HepG2 (cell line): ENCODE measurements around the gene NCOA7. TPM values are rescaled to one million over a fixed set of nuclear protein-coding genes. Genes with fewer than 3 reads are reported as not detected.

Source experiments
- ATAC-seq: fragments of 200-7000 bp; cut with Tn5 transposase; 3 replicates; pipeline ENCODE4 v1.9.1; 2020; ENCODE audit warnings: mild to moderate bottlenecking, moderate library complexity
- BruUV-seq: library from RNA; stranded (reverse); fragments of 400-500 nt; replicated peaks from 2 replicates; lab custom pipeline; 2021; lab: Mats Ljungman, UMichigan
- CTCF ChIA-PET: fragments of 300-600 bp; formaldehyde crosslinking; extraction: SDS; loops from one replicate; lab custom pipeline; 2021; ENCODE audit warnings: low total read pairs, inconsistent platforms, low intra/inter-chr PET ratio; lab: Yijun Ruan, JAX
- POLR2A ChIA-PET: fragments of 350-600 bp; sonication (Branson Sonifier 250); formaldehyde crosslinking; loops from one replicate; lab custom pipeline; 2020; ENCODE audit warnings: antibody characterized with exemption, inconsistent platforms; lab: Yijun Ruan, JAX
- DNase-seq: peaks from one replicate; pipeline ENCODE4 v3.0.0-alpha.2; 2015; ENCODE audit warnings: low spot score
- FAIRE-seq: peaks from 3 replicates; lab custom pipeline; 2011; peaks lifted over from hg19 to GRCh38; lab: Jason Lieb, UNC
- H2AFZ ChIP-seq: one replicate; pipeline ENCODE4 v1.6.1; 2011; ENCODE audit warnings: low read length, inconsistent platforms
- H3K27ac ChIP-seq: fragments of 300-600 bp; 3 replicates; pipeline ENCODE4 v1.8.0; 2011; ENCODE audit warnings: mixed run types, mild to moderate bottlenecking, mixed read lengths, low read length, inconsistent platforms; ENCODE audit not compliant: insufficient read depth; ENCODE audit errors: extremely low read length
- H3K27me3 ChIP-seq, 2 experiments: fragments of 200-600 bp in 1 of 2; 2 replicates in 1 of 2; 3 replicates in 1 of 2; pipeline versions ENCODE4 v1.6.0 to v1.8.0; 2011; ENCODE audit warnings: low read length in 2 of 2, mild to moderate bottlenecking in 2 of 2, moderate library complexity in 2 of 2, inconsistent platforms in 1 of 2; ENCODE audit not compliant: insufficient read depth in 2 of 2, control insufficient read depth in 1 of 2
- H3K36me3 ChIP-seq, 2 experiments: fragments of 200-600 bp in 1 of 2; replicated peaks in 1 of 2; 2 replicates in 1 of 2; 3 replicates in 1 of 2; pipeline versions ENCODE4 v1.5.1 to v1.8.0; 2011; ENCODE audit warnings: low read length in 2 of 2, inconsistent platforms in 1 of 2; ENCODE audit not compliant: insufficient read depth in 2 of 2, control insufficient read depth in 1 of 2
- H3K4me1 ChIP-seq: 2 replicates; pipeline ENCODE4 v1.5.1; 2012; ENCODE audit warnings: low read length, inconsistent platforms; ENCODE audit not compliant: insufficient read depth
- H3K4me2 ChIP-seq: 2 replicates; pipeline ENCODE4 v1.6.0; 2011; ENCODE audit warnings: low read depth, low read length, inconsistent platforms
- H3K4me3 ChIP-seq, 3 experiments: fragments of 200-600 bp in 1 of 3; sonication (generic), shearing (Covaris generic) in 1 of 3; replicated peaks in 1 of 3; 2 replicates each; pipeline ENCODE4 v1.5.1; 2011 to 2016; ENCODE audit warnings: low read length in 3 of 3, inconsistent platforms in 2 of 3, low read depth in 2 of 3, mild to moderate bottlenecking in 2 of 3, control low read depth in 1 of 3, mixed read lengths in 1 of 3; ENCODE audit not compliant: insufficient read depth in 1 of 3
- H3K79me2 ChIP-seq: one replicate; pipeline ENCODE4 v1.6.1; 2011; ENCODE audit warnings: low read length, inconsistent platforms; ENCODE audit not compliant: insufficient read depth
- H3K9ac ChIP-seq: 2 replicates; pipeline ENCODE4 v1.6.0; 2011; ENCODE audit warnings: mild to moderate bottlenecking, low read depth, low read length, inconsistent platforms; ENCODE audit not compliant: insufficient read depth
- H3K9me3 ChIP-seq: 2 replicates; pipeline ENCODE4 v1.5.1; 2012; ENCODE audit warnings: mild to moderate bottlenecking, low read length
- H4K20me1 ChIP-seq: 2 replicates; pipeline ENCODE4 v1.6.0; 2011; ENCODE audit warnings: inconsistent platforms, mild to moderate bottlenecking, low read length, moderate library complexity; ENCODE audit not compliant: insufficient read depth
- CBX1 ChIP-seq: IDR thresholded peaks from one replicate; pipeline ENCODE4 v1.6.1; 2016; ENCODE audit warnings: antibody characterized with exemption, low read depth
- NCOA1 ChIP-seq: sonication (generic); formaldehyde crosslinking; IDR thresholded peaks from 2 replicates; pipeline ENCODE4 v1.9.0; 2021; ENCODE audit warnings: missing genetic modification reagents
- NR2F6 ChIP-seq, 2 experiments: IDR thresholded peaks; 2 replicates each; pipeline ENCODE4 v1.6.1; 2016; ENCODE audit warnings: antibody characterized with exemption in 1 of 2, mild to moderate bottlenecking in 1 of 2
- PAF1 ChIP-seq: IDR thresholded peaks from 2 replicates; pipeline ENCODE4 v1.6.1; 2016; ENCODE audit warnings: missing genetic modification reagents, missing compliant biosample characterization
- SIX1 ChIP-seq: sonication (generic); formaldehyde crosslinking; IDR thresholded peaks from 2 replicates; pipeline ENCODE4 v1.4.0; 2020; ENCODE audit warnings: missing genetic modification reagents, borderline replicate concordance
- SRSF4 ChIP-seq: fragments of 200-400 bp; formaldehyde crosslinking; IDR thresholded peaks from one replicate; pipeline ENCODE4 v1.6.1; 2018; ENCODE audit warnings: mild to moderate bottlenecking, low read depth, low read length, moderate library complexity; ENCODE audit not compliant: poor library complexity, severe bottlenecking
- ZMYM4 ChIP-seq: sonication (generic); formaldehyde crosslinking; IDR thresholded peaks from 2 replicates; pipeline ENCODE4 v1.8.1; 2023; ENCODE audit warnings: mild to moderate bottlenecking, missing genetic modification reagents
- ZNF12 ChIP-seq: sonication (generic); formaldehyde crosslinking; IDR thresholded peaks from 2 replicates; pipeline ENCODE4 v1.5.0; 2020; ENCODE audit warnings: missing genetic modification reagents
- ZNF136 ChIP-seq: sonication (generic); formaldehyde crosslinking; IDR thresholded peaks from 2 replicates; pipeline ENCODE4 v1.8.1; 2022; ENCODE audit warnings: low read depth, mild to moderate bottlenecking, moderate library complexity, missing genetic modification reagents
- ZNF160 ChIP-seq: sonication (generic); formaldehyde crosslinking; IDR thresholded peaks from 2 replicates; pipeline ENCODE4 v1.8.0; 2022; ENCODE audit warnings: mild to moderate bottlenecking, inconsistent platforms, missing genetic modification reagents
- ZNF205 ChIP-seq: IDR thresholded peaks from 2 replicates; pipeline ENCODE4 v1.6.1; 2018; ENCODE audit warnings: missing biosample characterization, missing genetic modification reagents
- ZNF326 ChIP-seq: sonication (generic); formaldehyde crosslinking; IDR thresholded peaks from 2 replicates; pipeline ENCODE4 v1.4.0; 2020; ENCODE audit warnings: missing genetic modification reagents, borderline replicate concordance
- ZNF562 ChIP-seq: sonication (generic); formaldehyde crosslinking; IDR thresholded peaks from 2 replicates; pipeline ENCODE4 v1.8.0; 2022; ENCODE audit warnings: missing genetic modification reagents, borderline replicate concordance
- ZNF792 ChIP-seq: IDR thresholded peaks from 2 replicates; pipeline ENCODE4 v1.6.1; 2016
- WGBS: methylation state at CpG from one replicate; pipeline ENCODE4 v1.1.6; 2017; ENCODE audit warnings: low lambda C conversion rate; 5-methylcytosine and 5-hydroxymethylcytosine counted together
- in situ Hi-C: cut with HindIII; loops from 2 replicates; pipeline ENCODE4 v1.10.0; 2017; ENCODE audit warnings: low pct_unique_long_range_greater_than_20kb; ENCODE audit not compliant: extremely low pct_ligation_motif_present
- intact Hi-C: fragments of 100-400 bp; cut with micrococcal nuclease; formaldehyde crosslinking; loops from one replicate; pipeline ENCODE4 v1.10.0; 2022; ENCODE audit not compliant: unreplicated experiment
- polyA plus RNA-seq, 8 experiments: library from polyadenylated mRNA; depleted of rRNA in 3 of 8; stranded (reverse) in 7 of 8; unstranded in 1 of 8; fragments of >200 nt; fragmentation: Illumina TruSeq in 4 of 8; extraction: Trizol in 4 of 8; gene quantifications; 2 replicates each; pipeline versions ENCODE4 v1.2.1 to v1.2.3, GENCODE V29; 2011 to 2016; ENCODE audit warnings: low read depth in 4 of 8, missing spikeins in 1 of 8, mixed read lengths in 1 of 8; ENCODE audit not compliant: insufficient read depth in 1 of 8
- total RNA-seq, 5 experiments: library from RNA; depleted of rRNA; stranded (reverse); fragments of >200 nt; fragmentation: Illumina TruSeq; extraction: Trizol; gene quantifications; 2 replicates each; pipeline ENCODE4 v1.2.3, GENCODE V29; 2016; ENCODE audit warnings: low read depth in 1 of 5
- TF ChIP-seq, protein P1 (sequence below): sonication (generic); formaldehyde crosslinking; IDR thresholded peaks from 2 replicates; pipeline ENCODE4 v1.8.1; 2023; ENCODE audit warnings: mild to moderate bottlenecking, moderate library complexity, missing genetic modification reagents
- TF ChIP-seq, protein P2 (sequence below): sonication (generic); formaldehyde crosslinking; IDR thresholded peaks from 2 replicates; pipeline ENCODE4 v1.5.0; 2020; ENCODE audit warnings: mild to moderate bottlenecking, missing genetic modification reagents, borderline replicate concordance
- TF ChIP-seq, protein P3 (sequence below): sonication (generic); formaldehyde crosslinking; IDR thresholded peaks from 2 replicates; pipeline ENCODE4 v1.4.0; 2020; ENCODE audit warnings: missing genetic modification reagents, borderline replicate concordance

NCOA7 gene
- total and polyA plus RNA-seq, 2 of the 13 experiments (the other 11 are each of a cell fraction or from before 2014, with no cell fraction given): 13.6 to 20.8 TPM

DNA sequence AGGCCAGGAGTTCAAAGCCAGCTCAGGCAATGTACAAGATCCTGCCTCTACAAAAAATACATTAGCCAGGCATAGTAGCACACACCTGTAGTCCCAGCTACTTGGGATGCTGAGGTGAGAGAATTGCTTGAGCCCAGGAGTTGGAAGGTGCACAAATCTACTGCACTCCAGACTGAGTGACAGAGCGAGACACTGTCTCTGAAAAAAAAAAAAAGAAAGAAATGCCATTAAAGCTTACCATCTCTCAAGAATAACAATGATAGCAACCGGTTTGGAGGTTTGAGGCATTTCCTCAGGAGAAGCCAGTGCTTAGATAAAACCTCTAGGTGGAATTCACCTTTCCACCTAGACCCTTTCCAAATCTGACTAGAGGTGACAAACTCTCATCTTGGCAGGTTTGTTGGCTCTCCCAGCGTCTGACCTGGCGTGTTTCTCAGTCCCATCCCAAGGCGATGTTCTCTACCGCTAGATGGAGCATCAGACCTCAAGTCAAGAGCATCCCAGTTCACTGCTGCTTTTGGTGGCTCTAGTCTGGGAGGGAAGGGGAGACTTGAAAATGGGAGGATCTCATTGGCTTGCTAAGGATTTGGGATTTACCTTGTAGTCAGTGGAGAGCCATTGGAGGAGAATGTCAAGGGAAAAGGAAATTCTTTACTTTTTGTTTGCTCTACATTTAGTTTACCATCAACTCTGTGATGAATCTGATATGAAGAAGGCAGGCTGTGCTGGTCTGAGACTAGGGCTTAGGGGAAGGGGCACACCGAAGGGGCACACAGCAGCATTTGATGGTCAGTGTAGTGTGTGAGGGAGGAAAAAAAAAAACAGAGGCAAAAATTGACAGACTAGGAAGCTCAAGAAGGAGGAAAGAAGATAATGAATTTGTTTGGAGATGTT, 67.9 kb downstream of the NCOA7 start:
- ChIA-PET POLR2A (interaction anchor here (1.7 kb wide), 1 partner anchor 98 kb away, joined by 5 read pairs; the partner anchor contains the start of gene HINT3), CTCF (interaction anchor here (1.6 to 3.5 kb wide), 4 partner anchors 67 to 115 kb away, joined by 4 to 30 read pairs (median 19); partner anchors contain the start of genes HINT3 and NCOA7)
- FAIRE-seq: peak; percentile 96
- Histone ChIP-seq H2AFZ (no peak overlapping the region), H3K4me3 (no peak overlapping the region), H3K9ac (no peak overlapping the region), H3K27ac (no peak overlapping the region), H3K36me3 (no peaks in the 10 kb centered on the region; a peak in 1 of 5 replicates), H3K27me3 (no peaks in the 10 kb centered on the region), H3K4me2 (no peak overlapping the region), H3K9me3 (no peaks in the 10 kb centered on the region), H3K4me1 (no peaks in the 10 kb centered on the region), H4K20me1 (no peaks in the 10 kb centered on the region), H3K79me2 (no peaks in the 10 kb centered on the region)
- peak; percentile 80 for DNase-seq
- intact Hi-C loops: loop anchor here (1.0 to 2.0 kb wide), 3 partner anchors 68 to 116 kb away; partner anchors contain the start of gene NCOA7
- no TSS peak for BruUV-seq
- in situ Hi-C loops: loop anchor here (5.0 kb wide), 1 partner anchor 94 kb away; no protein-coding TSS in a partner anchor
- ATAC-seq: peak; percentile 100
- 60% methylated on average over 7 of the region's 7 CpGs for WGBS
- TF ChIP-seq ZNF792 (no peak), ZNF205 (CRISPR knock-in tag) (no peak), ZMYM4 (CRISPR knock-in tag) (peak; percentile 45; the same call in 1 of the 2 replicates), ZNF562 (no peak), ZNF136 (CRISPR knock-in tag) (no peak), ZNF326 (no peak), NCOA1 (CRISPR knock-in tag) (no peak), CBX1 (no peak), ZNF12 (CRISPR knock-in tag) (no peak), SRSF4 (no peak), PAF1 (CRISPR knock-in tag) (no peak), NR2F6 (IDR thresholded peaks at IDR 0.05) (no peak), NR2F6 (CRISPR knock-in tag; IDR thresholded peaks at IDR 0.05) (no peak), ZNF160 (no peak), SIX1 (no peak)
- TF ChIP-seq, protein P1, sequence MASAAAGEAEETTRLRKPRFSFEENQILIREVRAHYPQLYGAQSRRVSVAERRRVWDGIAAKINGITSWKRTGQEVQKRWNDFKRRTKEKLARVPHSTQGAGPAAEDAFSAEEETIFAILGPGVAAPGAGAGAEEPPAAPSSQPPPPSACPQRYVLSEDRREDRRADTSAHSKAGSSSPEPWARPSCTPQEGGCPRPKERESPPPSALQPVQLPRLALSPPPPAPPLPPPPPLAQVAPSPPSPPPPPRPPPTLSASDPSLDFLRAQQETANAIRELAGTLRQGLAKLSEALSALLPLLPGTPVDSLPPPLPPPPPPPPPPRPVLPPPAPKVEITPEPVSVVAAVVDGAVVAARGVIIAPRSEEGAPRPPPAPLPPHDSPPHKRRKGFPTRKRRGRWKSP (CRISPR knock-in tag): no peak
- TF ChIP-seq, protein P2, sequence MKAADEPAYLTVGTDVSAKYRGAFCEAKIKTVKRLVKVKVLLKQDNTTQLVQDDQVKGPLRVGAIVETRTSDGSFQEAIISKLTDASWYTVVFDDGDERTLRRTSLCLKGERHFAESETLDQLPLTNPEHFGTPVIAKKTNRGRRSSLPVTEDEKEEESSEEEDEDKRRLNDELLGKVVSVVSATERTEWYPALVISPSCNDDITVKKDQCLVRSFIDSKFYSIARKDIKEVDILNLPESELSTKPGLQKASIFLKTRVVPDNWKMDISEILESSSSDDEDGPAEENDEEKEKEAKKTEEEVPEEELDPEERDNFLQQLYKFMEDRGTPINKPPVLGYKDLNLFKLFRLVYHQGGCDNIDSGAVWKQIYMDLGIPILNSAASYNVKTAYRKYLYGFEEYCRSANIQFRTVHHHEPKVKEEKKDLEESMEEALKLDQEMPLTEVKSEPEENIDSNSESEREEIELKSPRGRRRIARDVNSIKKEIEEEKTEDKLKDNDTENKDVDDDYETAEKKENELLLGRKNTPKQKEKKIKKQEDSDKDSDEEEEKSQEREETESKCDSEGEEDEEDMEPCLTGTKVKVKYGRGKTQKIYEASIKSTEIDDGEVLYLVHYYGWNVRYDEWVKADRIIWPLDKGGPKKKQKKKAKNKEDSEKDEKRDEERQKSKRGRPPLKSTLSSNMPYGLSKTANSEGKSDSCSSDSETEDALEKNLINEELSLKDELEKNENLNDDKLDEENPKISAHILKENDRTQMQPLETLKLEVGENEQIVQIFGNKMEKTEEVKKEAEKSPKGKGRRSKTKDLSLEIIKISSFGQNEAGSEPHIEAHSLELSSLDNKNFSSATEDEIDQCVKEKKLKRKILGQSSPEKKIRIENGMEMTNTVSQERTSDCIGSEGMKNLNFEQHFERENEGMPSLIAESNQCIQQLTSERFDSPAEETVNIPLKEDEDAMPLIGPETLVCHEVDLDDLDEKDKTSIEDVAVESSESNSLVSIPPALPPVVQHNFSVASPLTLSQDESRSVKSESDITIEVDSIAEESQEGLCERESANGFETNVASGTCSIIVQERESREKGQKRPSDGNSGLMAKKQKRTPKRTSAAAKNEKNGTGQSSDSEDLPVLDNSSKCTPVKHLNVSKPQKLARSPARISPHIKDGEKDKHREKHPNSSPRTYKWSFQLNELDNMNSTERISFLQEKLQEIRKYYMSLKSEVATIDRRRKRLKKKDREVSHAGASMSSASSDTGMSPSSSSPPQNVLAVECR (CRISPR knock-in tag): no peak
- TF ChIP-seq, protein P3, sequence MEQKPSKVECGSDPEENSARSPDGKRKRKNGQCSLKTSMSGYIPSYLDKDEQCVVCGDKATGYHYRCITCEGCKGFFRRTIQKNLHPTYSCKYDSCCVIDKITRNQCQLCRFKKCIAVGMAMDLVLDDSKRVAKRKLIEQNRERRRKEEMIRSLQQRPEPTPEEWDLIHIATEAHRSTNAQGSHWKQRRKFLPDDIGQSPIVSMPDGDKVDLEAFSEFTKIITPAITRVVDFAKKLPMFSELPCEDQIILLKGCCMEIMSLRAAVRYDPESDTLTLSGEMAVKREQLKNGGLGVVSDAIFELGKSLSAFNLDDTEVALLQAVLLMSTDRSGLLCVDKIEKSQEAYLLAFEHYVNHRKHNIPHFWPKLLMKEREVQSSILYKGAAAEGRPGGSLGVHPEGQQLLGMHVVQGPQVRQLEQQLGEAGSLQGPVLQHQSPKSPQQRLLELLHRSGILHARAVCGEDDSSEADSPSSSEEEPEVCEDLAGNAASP (CRISPR knock-in tag): 0 out of 2 replicates have a peak, but pooled peaks have one; percentile 41
